IMR-90 (cell line): ENCODE data around the gene NEDD4L. TPM values are rescaled to one million over a fixed set of nuclear protein-coding genes. Genes with fewer than 3 reads are reported as not detected.

Experiments
- ATAC-seq: fragments of 200-7000 bp; cut with Tn5 transposase; 2 replicates; pipeline ENCODE4 v1.9.1; 2020; ENCODE audit warnings: low read depth, mild to moderate bottlenecking, moderate library complexity
- BruUV-seq: library from RNA; stranded (reverse); fragments of 400-500 nt; replicated peaks from 2 replicates; lab custom pipeline; 2021; lab: Mats Ljungman, UMichigan
- CTCF ChIA-PET: fragments of 300-600 bp; formaldehyde crosslinking; extraction: SDS; loops from one replicate; lab custom pipeline; 2021; ENCODE audit warnings: antibody characterized with exemption; lab: Yijun Ruan, JAX
- POLR2A ChIA-PET: fragments of 300-600 bp; sonication (Branson Sonifier 250); formaldehyde crosslinking; loops from one replicate; lab custom pipeline; 2022; ENCODE audit warnings: antibody characterized with exemption; ENCODE audit not compliant: unreplicated experiment; lab: Charles Lee
- DNase-seq: peaks from one replicate; pipeline ENCODE4 v3.0.0; 2013
- H2AFZ ChIP-seq: replicated peaks from 2 replicates; pipeline ENCODE3; 2013; ENCODE audit warnings: low read length, mild to moderate bottlenecking; ENCODE audit not compliant: poor library complexity
- H2AK5ac ChIP-seq: 2 replicates; pipeline ENCODE4 v1.6.1; 2013; ENCODE audit warnings: low read depth, low read length, inconsistent platforms
- H2AK9ac ChIP-seq: replicated peaks from 2 replicates; pipeline ENCODE3; 2013; ENCODE audit warnings: mild to moderate bottlenecking, low read depth, low read length, moderate library complexity; ENCODE audit not compliant: poor library complexity
- H2BK120ac ChIP-seq: 2 replicates; pipeline ENCODE4 v1.6.1; 2013; ENCODE audit warnings: low read depth, low read length, inconsistent platforms
- H2BK15ac ChIP-seq: 3 replicates; pipeline ENCODE4 v1.6.1; 2013; ENCODE audit warnings: low read depth, low read length, inconsistent platforms
- H2BK20ac ChIP-seq: 2 replicates; pipeline ENCODE4 v1.6.1; 2013; ENCODE audit warnings: low read depth, mild to moderate bottlenecking, inconsistent platforms, low read length, moderate library complexity
- H2BK5ac ChIP-seq: 2 replicates; pipeline ENCODE4 v1.6.1; 2013; ENCODE audit warnings: mild to moderate bottlenecking, low read depth, low read length, inconsistent platforms; ENCODE audit not compliant: poor library complexity, severe bottlenecking
- H3K14ac ChIP-seq: replicated peaks from 2 replicates; pipeline ENCODE4 v1.6.1; 2013; ENCODE audit warnings: low read depth, low read length, inconsistent platforms
- H3K18ac ChIP-seq: 2 replicates; pipeline ENCODE4 v1.6.1; 2013; ENCODE audit warnings: low read depth, low read length, control low read depth
- H3K23ac ChIP-seq: 2 replicates; pipeline ENCODE4 v1.6.1; 2013; ENCODE audit warnings: low read depth, low read length, inconsistent platforms
- H3K27ac ChIP-seq: 2 replicates; pipeline ENCODE4 v1.5.1; 2013; ENCODE audit warnings: mild to moderate bottlenecking, control low read depth, low read length; ENCODE audit not compliant: insufficient read depth
- H3K27me3 ChIP-seq: 2 replicates; pipeline ENCODE4 v1.6.1; 2013; ENCODE audit warnings: low read length; ENCODE audit not compliant: control insufficient read depth, insufficient read depth
- H3K36me3 ChIP-seq: 2 replicates; pipeline ENCODE4 v1.6.1; 2013; ENCODE audit warnings: low read length, mixed read lengths; ENCODE audit not compliant: control insufficient read depth, insufficient read depth
- H3K4ac ChIP-seq: 2 replicates; pipeline ENCODE4 v1.6.1; 2013; ENCODE audit warnings: low read depth, low read length, inconsistent platforms
- H3K4me1 ChIP-seq: 2 replicates; pipeline ENCODE4 v1.6.1; 2013; ENCODE audit warnings: low read length, mixed read lengths; ENCODE audit not compliant: control insufficient read depth, insufficient read depth
- H3K4me2 ChIP-seq: 2 replicates; pipeline ENCODE4 v1.6.1; 2013; ENCODE audit warnings: low read depth, mild to moderate bottlenecking, control low read depth, low read length, moderate library complexity
- H3K4me3 ChIP-seq: 2 replicates; pipeline ENCODE4 v1.5.1; 2013; ENCODE audit warnings: low read depth, mild to moderate bottlenecking, control low read depth, low read length, moderate library complexity; ENCODE audit not compliant: insufficient read depth
- H3K56ac ChIP-seq: 2 replicates; pipeline ENCODE4 v1.6.1; 2013; ENCODE audit warnings: low read length, inconsistent platforms; ENCODE audit not compliant: insufficient read depth; ENCODE audit errors: extremely low read depth
- H3K79me1 ChIP-seq, 2 experiments: 2 replicates each; pipeline ENCODE4 v1.6.1; 2013; ENCODE audit warnings: low read length in 2 of 2, inconsistent platforms in 1 of 2, low read depth in 1 of 2
- H3K9ac ChIP-seq: 2 replicates; pipeline ENCODE4 v1.6.1; 2013; ENCODE audit warnings: low read depth, low read length, control low read depth
- H3K9me1 ChIP-seq: 2 replicates; pipeline ENCODE4 v1.6.1; 2013; ENCODE audit warnings: low read length, inconsistent platforms; ENCODE audit not compliant: insufficient read depth
- H3K9me3 ChIP-seq: 2 replicates; pipeline ENCODE4 v1.6.1; 2013; ENCODE audit warnings: low read length; ENCODE audit not compliant: control insufficient read depth, insufficient read depth
- H4K20me1 ChIP-seq: 2 replicates; pipeline ENCODE4 v1.6.1; 2013; ENCODE audit warnings: low read length, inconsistent platforms; ENCODE audit not compliant: insufficient read depth
- H4K5ac ChIP-seq: 2 replicates; pipeline ENCODE4 v1.6.1; 2013; ENCODE audit warnings: mild to moderate bottlenecking, low read depth, low read length, control low read depth
- H4K8ac ChIP-seq, 2 experiments: 2 replicates each; pipeline ENCODE4 v1.6.1; 2013; ENCODE audit warnings: low read depth in 2 of 2, low read length in 2 of 2, control low read depth in 1 of 2, inconsistent platforms in 1 of 2
- H4K91ac ChIP-seq: 2 replicates; pipeline ENCODE4 v1.6.1; 2013; ENCODE audit warnings: low read depth, low read length, inconsistent platforms; ENCODE audit not compliant: insufficient read depth
- BHLHE40 ChIP-seq: fragments of 150-350 bp; IDR thresholded peaks from 2 replicates; pipeline ENCODE4 v1.6.1; 2016; ENCODE audit warnings: mild to moderate bottlenecking, low read depth, low read length
- CEBPB ChIP-seq: IDR thresholded peaks from 2 replicates; pipeline ENCODE4 v1.6.1; 2012; ENCODE audit warnings: low read depth, low read length, improper control_type of control experiment
- CTCF ChIP-seq: conservative IDR thresholded peaks from 2 replicates; pipeline ENCODE4 v1.5.1; 2012; ENCODE audit warnings: mild to moderate bottlenecking, low read depth, low read length, improper control_type of control experiment
- MAZ ChIP-seq: IDR thresholded peaks from 2 replicates; pipeline ENCODE4 v1.6.1; 2012; ENCODE audit warnings: low read depth, mild to moderate bottlenecking, low read length, improper control_type of control experiment, moderate library complexity, borderline replicate concordance
- NFE2L2 ChIP-seq: fragments of 150-350 bp; IDR thresholded peaks from 2 replicates; pipeline ENCODE4 v1.6.1; 2016; ENCODE audit warnings: low read depth, mild to moderate bottlenecking, low read length
- POLR2A ChIP-seq: IDR thresholded peaks from 2 replicates; pipeline ENCODE4 v1.6.1; 2012; ENCODE audit warnings: mild to moderate bottlenecking, low read depth, low read length
- RFX5 ChIP-seq: IDR thresholded peaks from 2 replicates; pipeline ENCODE4 v1.8.0; 2012; ENCODE audit warnings: low read depth, mild to moderate bottlenecking, low read length, moderate library complexity
- SMC3 ChIP-seq: fragments of 150-350 bp; IDR thresholded peaks from 2 replicates; pipeline ENCODE4 v1.6.1; 2016; ENCODE audit warnings: low read depth, mild to moderate bottlenecking, antibody characterized with exemption, low read length, moderate library complexity
- WGBS, 2 experiments: methylation state at CpG; one replicate each; pipeline versions ENCODE4 v1.1.5 to v1.1.7; 2013; ENCODE audit warnings: missing lambda C conversion rate in 2 of 2; ENCODE audit not compliant: insufficient read length in 1 of 2; ENCODE audit errors: extremely low coverage in 2 of 2; 5-methylcytosine and 5-hydroxymethylcytosine counted together
- dilution Hi-C: fragments of 300-500 bp; cut with HindIII; formaldehyde crosslinking; loops from one replicate; pipeline ENCODE4 v1.14.3; 2018; ENCODE audit warnings: low sequenced_read_pairs; ENCODE audit not compliant: unreplicated experiment
- in situ Hi-C: fragments of 300-500 bp; cut with MboI; formaldehyde crosslinking; loops from 3 replicates; pipeline ENCODE4 v1.14.3; 2019; ENCODE audit warnings: low sequenced_read_pairs, inconsistent platforms, mixed read lengths
- intact Hi-C: fragments of 100-400 bp; cut with micrococcal nuclease; formaldehyde crosslinking; loops from 2 replicates; pipeline ENCODE4 v1.10.0; 2022
- polyA plus RNA-seq, 3 experiments: library from polyadenylated mRNA; depleted of rRNA; stranded (reverse); fragments of >200 nt; gene quantifications; 2 replicates each; pipeline ENCODE4 v1.2.3, GENCODE V29; 2012; ENCODE audit warnings: low replicate concordance in 1 of 3
- total RNA-seq: library from RNA; depleted of rRNA; stranded (reverse); fragments of >200 nt; gene quantifications from 2 replicates; pipeline ENCODE4 v1.2.3, GENCODE V29; 2012

NEDD4L gene
- total and polyA plus RNA-seq, 2 of the 4 experiments (the other 2 are of a cell fraction): 10.0 to 10.9 TPM

GRCh38 chr18:58344861-58345463 is 300.9 kb downstream of the NEDD4L start:
- Histone ChIP-seq H3K18ac (no peak overlapping the region), H3K9ac (no peak overlapping the region), H3K9me3 (no peaks in the 10 kb centered on the region), H2AK9ac (no peak overlapping the region), H3K79me1 (no peaks in the 10 kb centered on the region), H2AK5ac (no peak overlapping the region), H3K27ac (no peak overlapping the region), H3K4me3 (no peak overlapping the region), H3K4ac (no peak overlapping the region), H2BK5ac (no peak overlapping the region), H2AFZ (no peak overlapping the region), H3K36me3 (peaks cover 7% of the 10 kb centered on the region; the same call in 1 of the 2 replicates), H3K14ac (no peak overlapping the region), H3K4me1 (peaks cover 2% of the 10 kb centered on the region; the same call in 1 of the 2 replicates), H4K20me1 (no peaks in the 10 kb centered on the region), H3K4me2 (no peak overlapping the region), H3K27me3 (no peaks in the 10 kb centered on the region), H2BK20ac (no peak overlapping the region), H3K23ac (no peak overlapping the region), H4K91ac (no peak overlapping the region), H4K5ac (no peak overlapping the region), H2BK15ac (no peak overlapping the region), H3K9me1 (peaks cover 9% of the 10 kb centered on the region; the same call in 1 of the 2 replicates), H4K8ac (no peak overlapping the region), H2BK120ac (no peak overlapping the region), H3K56ac (no peak overlapping the region)
- in situ Hi-C loops: no loop called here
- CTCF ChIA-PET: interaction anchor here (1.0 kb wide), 1 partner anchor 8 kb away, joined by 3 read pairs; no protein-coding TSS in a partner anchor
- BruUV-seq: no TSS peak
- dilution Hi-C loops: no loop called here
- DNase-seq (no peak), ATAC-seq (no peak)
- intact Hi-C loops: no loop called here
- POLR2A ChIA-PET: no interaction called here
- WGBS, 2 experiments: 100% methylated on average over 1 of the region's 8 CpGs; no CpG with 5 or more reads in 1 of the 2 experiments
- TF ChIP-seq MAZ: no peak
- TF ChIP-seq CTCF: no peak
- no peak for TF ChIP-seq POLR2A
- TF ChIP-seq RFX5: no peak
- TF ChIP-seq CEBPB: no peak
- no peak for TF ChIP-seq BHLHE40
- no peak for TF ChIP-seq NFE2L2
- no peak for TF ChIP-seq SMC3
